ENCODE data around the gene RTKN2.
A peak's percentile ranks its signal among the peaks of the same experiment; 100 is the strongest.

RTKN2 gene

GRCh38 chr10:62225362-62225761, 43.3 kb downstream of the RTKN2 start:
- no peak for DNase-seq (ENCODE audit: low read depth in 3 of 3)

GRCh38 chr10:62224606-62225005, 44.0 kb downstream of the RTKN2 start:
- DNase-seq (ENCODE audit: low read depth in 3 of 3) = no peak

- no peak for DNase-seq (ENCODE audit: low read depth in 3 of 3)
Measured at GRCh38 chr10:62217683-62218082, 51.0 kb downstream of the RTKN2 start.

- DNase-seq (ENCODE audit: low read depth in 3 of 3) = no peak
Measured at GRCh38 chr10:62214364-62214874, 54.2 kb downstream of the RTKN2 start.

GRCh38 chr10:62205750-62206399, 62.8 kb downstream of the RTKN2 start:
- DNase-seq (ENCODE audit: low read depth in 3 of 3) = no peak

- no peak for DNase-seq (ENCODE audit: low read depth in 3 of 3)
Measured at GRCh38 chr10:62199584-62199983, 69.1 kb downstream of the RTKN2 start.

GRCh38 chr10:62196528-62196927, 72.1 kb downstream of the RTKN2 start:
- no peak for DNase-seq (ENCODE audit: low read depth in 3 of 3)

GRCh38 chr10:62195675-62195926, 73.0 kb downstream of the RTKN2 start:
- no peak for DNase-seq (ENCODE audit: low read depth in 3 of 3)

GRCh38 chr10:62194924-62195674, 73.5 kb downstream of the RTKN2 start:
- DNase-seq (ENCODE audit: low read depth in 3 of 3) = no peak

- no peak for DNase-seq (ENCODE audit: low read depth in 3 of 3)
Measured at GRCh38 chr10:62193479-62193878, 75.2 kb downstream of the RTKN2 start.

GRCh38 chr10:62189131-62189530, 79.5 kb downstream of the RTKN2 start:
- no peak for DNase-seq (ENCODE audit: low read depth in 3 of 3)

- DNase-seq (ENCODE audit: low read depth in 3 of 3) = no peak
Measured at GRCh38 chr10:62188021-62188616, 80.5 kb downstream of the RTKN2 start.

- no peak for DNase-seq (ENCODE audit: low read depth in 3 of 3)
Measured at GRCh38 chr10:62186999-62187675, 81.5 kb downstream of the RTKN2 start.

- peak in 1 of 3 experiments; percentile 52 for DNase-seq (ENCODE audit: low read depth in 3 of 3)
Measured at GRCh38 chr10:62185919-62186692, 82.5 kb downstream of the RTKN2 start.

- no peak for DNase-seq (ENCODE audit: low read depth in 3 of 3)
Measured at GRCh38 chr10:62183857-62184795, 84.5 kb downstream of the RTKN2 start.

- peak in 1 of 3 experiments; percentile 37 for DNase-seq (ENCODE audit: low read depth in 3 of 3)
Measured at GRCh38 chr10:62183442-62183841, 85.2 kb downstream of the RTKN2 start.

- DNase-seq (ENCODE audit: low read depth in 3 of 3) = no peak
Measured at GRCh38 chr10:62182595-62182994, 86.0 kb downstream of the RTKN2 start.

- no peak for DNase-seq (ENCODE audit: low read depth in 3 of 3)
Measured at GRCh38 chr10:62182171-62182570, 86.5 kb downstream of the RTKN2 start.

- DNase-seq (ENCODE audit: low read depth in 3 of 3) = no peak
Measured at GRCh38 chr10:62180677-62181076, 88.0 kb downstream of the RTKN2 start.

- no peak for DNase-seq (ENCODE audit: low read depth in 3 of 3)
Measured at GRCh38 chr10:62178568-62178967, 90.1 kb downstream of the RTKN2 start.

GRCh38 chr10:62177111-62177510, 91.5 kb downstream of the RTKN2 start:
- no peak for DNase-seq (ENCODE audit: low read depth in 3 of 3)
